Activated T-cell treated with anti-CD3 and anti-CD28 coated beads, Interleukin-2, amount 50 U/mL, for 1 hour (primary cell): Measurements from ENCODE around the gene GRM2.

Experiments
- DNase-seq: peaks from one replicate; pipeline ENCODE4 v3.0.0-alpha.2; 2020

The GRM2 gene

GRCh38 chr3:51680663-51681230 lies 26.1 kb upstream of the GRM2 start:
- no peak for DNase-seq

GRCh38 chr3:51681453-51681852 lies 25.4 kb upstream of the GRM2 start:
- peak; percentile 47 for DNase-seq

GRCh38 chr3:51682079-51682478 lies 24.8 kb upstream of the GRM2 start:
- DNase-seq, result peak; percentile 66

GRCh38 chr3:51682526-51682925 lies 24.3 kb upstream of the GRM2 start:
- DNase-seq, result no peak

- DNase-seq, result no peak
Measured at GRCh38 chr3:51683566-51683965, 23.3 kb upstream of the GRM2 start.

GRCh38 chr3:51684971-51685751 lies 21.7 kb upstream of the GRM2 start:
- DNase-seq, result no peak

- DNase-seq, result no peak
Measured at GRCh38 chr3:51686056-51686455, 20.8 kb upstream of the GRM2 start.

GRCh38 chr3:51686512-51687215 lies 20.2 kb upstream of the GRM2 start:
- peak; percentile 71 for DNase-seq

- DNase-seq, result no peak
Measured at GRCh38 chr3:51687431-51688205, 19.2 kb upstream of the GRM2 start.

- no peak for DNase-seq
Measured at GRCh38 chr3:51688206-51688600, 18.7 kb upstream of the GRM2 start.

GRCh38 chr3:51691021-51691420 lies 15.8 kb upstream of the GRM2 start:
- DNase-seq, result no peak

GRCh38 chr3:51691949-51692348 lies 14.9 kb upstream of the GRM2 start:
- DNase-seq, result no peak

GRCh38 chr3:51692980-51693395 lies 13.9 kb upstream of the GRM2 start:
- no peak for DNase-seq

GRCh38 chr3:51696954-51697353 lies 9.9 kb upstream of the GRM2 start:
- DNase-seq, result no peak

GRCh38 chr3:51698209-51698608 lies 8.7 kb upstream of the GRM2 start:
- no peak for DNase-seq

GRCh38 chr3:51700403-51700802 lies 6.5 kb upstream of the GRM2 start:
- no peak for DNase-seq

- DNase-seq, result no peak
Measured at GRCh38 chr3:51702156-51702555, 4.7 kb upstream of the GRM2 start.

GRCh38 chr3:51703068-51703760 lies 3.7 kb upstream of the GRM2 start:
- DNase-seq, result no peak

GRCh38 chr3:51703761-51704510 lies 2.9 kb upstream of the GRM2 start:
- DNase-seq, result no peak

GRCh38 chr3:51704511-51704950 lies 2.3 kb upstream of the GRM2 start:
- no peak for DNase-seq

GRCh38 chr3:51705276-51706020 lies 1.4 kb upstream of the GRM2 start:
- no peak for DNase-seq
